ENCODE results near the gene OTUB1. TPM values are rescaled to one million over a fixed set of nuclear protein-coding genes. Genes with fewer than 3 reads are reported as not detected.

Gene OTUB1
- total RNA-seq, 1 experiment from 2014 or later = 87.0 TPM

DNA sequence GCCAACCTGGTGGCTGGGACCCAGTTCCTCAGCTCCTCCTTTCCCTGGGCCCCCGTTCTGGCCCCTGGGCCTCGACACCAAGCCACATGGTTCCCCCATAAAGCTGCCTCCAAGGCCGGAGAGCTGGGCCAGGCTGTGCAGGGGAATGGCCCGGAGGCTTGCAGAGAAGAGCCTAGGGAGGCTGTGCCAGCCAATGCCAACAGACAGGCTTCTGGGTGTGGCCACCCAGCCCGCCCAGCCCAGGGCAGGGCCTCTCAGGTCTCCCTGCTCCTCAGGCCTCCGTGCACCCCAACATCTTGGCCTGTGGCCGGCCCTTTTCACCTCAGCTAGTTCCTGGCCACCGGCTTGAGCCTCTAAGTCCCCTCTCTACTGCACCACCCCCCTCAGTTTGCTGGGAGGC lies 32.1 kb downstream of the OTUB1 start:
- POLR2A ChIA-PET = no interaction called here
- no peaks in the 10 kb centered on the region for H3K27me3 ChIP-seq (ENCODE audit: insufficient read depth, low read length)

More for the DNA sequence above, 32.1 kb downstream of the OTUB1 start:
- no peaks in the 10 kb centered on the region for H3K79me2 ChIP-seq (ENCODE audit: insufficient read depth, low read length)
- H3K27ac ChIP-seq (ENCODE audit: low read depth, low read length) = no peak overlapping the region
- no peak overlapping the region for H3K9ac ChIP-seq (ENCODE audit: low read length)
- no peaks in the 10 kb centered on the region for H4K20me1 ChIP-seq (ENCODE audit: insufficient read depth)
- no peaks in the 10 kb centered on the region for H3K4me1 ChIP-seq (ENCODE audit: control insufficient read depth in 1 of 2, insufficient read depth in 2 of 2, low read length in 2 of 2)
- no peak overlapping the region for H2AFZ ChIP-seq (ENCODE audit: low read depth, low read length, poor library complexity, severe bottlenecking)
- no TSS peak for BruUV-seq (replicated peaks)
- no peaks in the 10 kb centered on the region for H3K9me3 ChIP-seq (ENCODE audit: control insufficient read depth in 1 of 2, insufficient read depth in 1 of 2, low read depth in 1 of 2, low read length in 2 of 2)
- no peak for TF ChIP-seq RAD21 (IDR thresholded peaks at IDR 0.05; ENCODE audit: low read depth)
- TF ChIP-seq, protein P1, sequence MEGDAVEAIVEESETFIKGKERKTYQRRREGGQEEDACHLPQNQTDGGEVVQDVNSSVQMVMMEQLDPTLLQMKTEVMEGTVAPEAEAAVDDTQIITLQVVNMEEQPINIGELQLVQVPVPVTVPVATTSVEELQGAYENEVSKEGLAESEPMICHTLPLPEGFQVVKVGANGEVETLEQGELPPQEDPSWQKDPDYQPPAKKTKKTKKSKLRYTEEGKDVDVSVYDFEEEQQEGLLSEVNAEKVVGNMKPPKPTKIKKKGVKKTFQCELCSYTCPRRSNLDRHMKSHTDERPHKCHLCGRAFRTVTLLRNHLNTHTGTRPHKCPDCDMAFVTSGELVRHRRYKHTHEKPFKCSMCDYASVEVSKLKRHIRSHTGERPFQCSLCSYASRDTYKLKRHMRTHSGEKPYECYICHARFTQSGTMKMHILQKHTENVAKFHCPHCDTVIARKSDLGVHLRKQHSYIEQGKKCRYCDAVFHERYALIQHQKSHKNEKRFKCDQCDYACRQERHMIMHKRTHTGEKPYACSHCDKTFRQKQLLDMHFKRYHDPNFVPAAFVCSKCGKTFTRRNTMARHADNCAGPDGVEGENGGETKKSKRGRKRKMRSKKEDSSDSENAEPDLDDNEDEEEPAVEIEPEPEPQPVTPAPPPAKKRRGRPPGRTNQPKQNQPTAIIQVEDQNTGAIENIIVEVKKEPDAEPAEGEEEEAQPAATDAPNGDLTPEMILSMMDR (IDR thresholded peaks at IDR 0.05 in 2 of 3, conservative IDR thresholded peaks at IDR 0.05 in 1 of 3; ENCODE audit: borderline replicate concordance in 1 of 3, insufficient read depth in 1 of 3, low read depth in 2 of 3, low read length in 2 of 3) = no peak
- TF ChIP-seq JUND (IDR thresholded peaks at IDR 0.05) = no peak
- TF ChIP-seq SRF (IDR thresholded peaks at IDR 0.05; ENCODE audit: low read depth) = no peak
- no peak for TF ChIP-seq POLR2A (IDR thresholded peaks at IDR 0.05; ENCODE audit: borderline replicate concordance, extremely low read depth, insufficient read depth, insufficient read length)
- no peak for TF ChIP-seq TCF7L2 (IDR thresholded peaks at IDR 0.05; ENCODE audit: borderline replicate concordance, extremely low read depth, insufficient read depth, insufficient read length)
- TF ChIP-seq ZNF274 (IDR thresholded peaks at IDR 0.05; ENCODE audit: low read depth, low read length) = no peak
- no peak for TF ChIP-seq EZH2phosphoT487 (IDR thresholded peaks at IDR 0.05; ENCODE audit: borderline replicate concordance)
- no peak for TF ChIP-seq POLR2AphosphoS5 (IDR thresholded peaks at IDR 0.05; ENCODE audit: low read depth, low read length)
- TF ChIP-seq, protein P2, sequence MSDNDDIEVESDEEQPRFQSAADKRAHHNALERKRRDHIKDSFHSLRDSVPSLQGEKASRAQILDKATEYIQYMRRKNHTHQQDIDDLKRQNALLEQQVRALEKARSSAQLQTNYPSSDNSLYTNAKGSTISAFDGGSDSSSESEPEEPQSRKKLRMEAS (IDR thresholded peaks at IDR 0.05) = no peak
- TF ChIP-seq, protein P3, sequence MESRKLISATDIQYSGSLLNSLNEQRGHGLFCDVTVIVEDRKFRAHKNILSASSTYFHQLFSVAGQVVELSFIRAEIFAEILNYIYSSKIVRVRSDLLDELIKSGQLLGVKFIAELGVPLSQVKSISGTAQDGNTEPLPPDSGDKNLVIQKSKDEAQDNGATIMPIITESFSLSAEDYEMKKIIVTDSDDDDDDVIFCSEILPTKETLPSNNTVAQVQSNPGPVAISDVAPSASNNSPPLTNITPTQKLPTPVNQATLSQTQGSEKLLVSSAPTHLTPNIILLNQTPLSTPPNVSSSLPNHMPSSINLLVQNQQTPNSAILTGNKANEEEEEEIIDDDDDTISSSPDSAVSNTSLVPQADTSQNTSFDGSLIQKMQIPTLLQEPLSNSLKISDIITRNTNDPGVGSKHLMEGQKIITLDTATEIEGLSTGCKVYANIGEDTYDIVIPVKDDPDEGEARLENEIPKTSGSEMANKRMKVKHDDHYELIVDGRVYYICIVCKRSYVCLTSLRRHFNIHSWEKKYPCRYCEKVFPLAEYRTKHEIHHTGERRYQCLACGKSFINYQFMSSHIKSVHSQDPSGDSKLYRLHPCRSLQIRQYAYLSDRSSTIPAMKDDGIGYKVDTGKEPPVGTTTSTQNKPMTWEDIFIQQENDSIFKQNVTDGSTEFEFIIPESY (IDR thresholded peaks at IDR 0.05; ENCODE audit: extremely low read depth, insufficient replicate concordance, low read length) = no peak
- TF ChIP-seq EGR1 (IDR thresholded peaks at IDR 0.05; ENCODE audit: low read depth) = no peak
- intact Hi-C loops (cut with micrococcal nuclease) = no loop called here
- RAD21 ChIA-PET (ENCODE audit: low non-redundant PET in 1 of 2, low total read pairs in 2 of 2, uncharacterized antibody in 2 of 2, unreplicated experiment in 2 of 2) = no interaction called here
- H3K9me2 ChIP-seq (ENCODE audit: insufficient read depth) = no peaks in the 10 kb centered on the region
- no peak overlapping the region for H3K4me2 ChIP-seq (ENCODE audit: low read length)
- no peaks in the 10 kb centered on the region for H3K36me3 ChIP-seq (ENCODE audit: control insufficient read depth in 1 of 2, insufficient read depth in 2 of 2, low read length in 2 of 2)
- CTCF ChIA-PET = no interaction called here
- no peak for DNase-seq (ENCODE audit: low read depth, low spot score)
- no peak for ATAC-seq
- no peak overlapping the region for H3K4me3 ChIP-seq (replicated peaks in 1 of 2; ENCODE audit: low read depth in 1 of 2, low read length in 2 of 2)
